Kidney (tissue), 14 donors: ENCODE results near the gene RABL6. TPM values are rescaled to one million over a fixed set of nuclear protein-coding genes. Genes with fewer than 3 reads are reported as not detected.

Source experiments
- DNase-seq, 5 donors: peaks; one replicate each; pipeline ENCODE4 v3.0.0-alpha.2; 2013 to 2020
- FAIRE-seq: peaks from 2 replicates; lab custom pipeline; 2012; peaks lifted over from hg19 to GRCh38; lab: Jason Lieb, UNC
- H3K27ac ChIP-seq, 2 donors: one replicate each; pipeline ENCODE4 v1.7.0; 2013; ENCODE audit warnings: low read depth in 2 of 2, low read length in 2 of 2, inconsistent platforms in 1 of 2
- H3K27me3 ChIP-seq: one replicate; pipeline ENCODE4 v1.7.1; 2013; ENCODE audit warnings: low read length, inconsistent platforms; ENCODE audit not compliant: control insufficient read depth, insufficient read depth
- H3K36me3 ChIP-seq, 3 donors: one replicate each; pipeline versions ENCODE4 v1.7.0 to v1.7.1; 2013; ENCODE audit warnings: low read length in 3 of 3, control low read depth in 1 of 3, inconsistent platforms in 1 of 3; ENCODE audit not compliant: insufficient read depth in 3 of 3, control insufficient read depth in 2 of 3
- H3K4me1 ChIP-seq, 3 donors: one replicate each; pipeline versions ENCODE4 v1.7.0 to v1.7.1; 2013; ENCODE audit warnings: low read length in 3 of 3, inconsistent platforms in 1 of 3, low read depth in 1 of 3; ENCODE audit not compliant: control insufficient read depth in 2 of 3, insufficient read depth in 2 of 3
- H3K4me3 ChIP-seq, 3 donors: one replicate each; pipeline versions ENCODE4 v1.7.0 to v1.8.1; 2013; ENCODE audit warnings: low read length in 3 of 3, control low read depth in 1 of 3, inconsistent platforms in 1 of 3
- H3K9ac ChIP-seq, 3 donors: one replicate each; pipeline versions ENCODE4 v1.7.0 to v1.7.1; 2013; ENCODE audit warnings: low read length in 3 of 3, control low read depth in 1 of 3, inconsistent platforms in 1 of 3
- H3K9me3 ChIP-seq, 3 donors: one replicate each; pipeline versions ENCODE4 v1.7.0 to v1.7.1; 2013; ENCODE audit warnings: low read length in 3 of 3, control low read depth in 1 of 3, inconsistent platforms in 1 of 3; ENCODE audit not compliant: control insufficient read depth in 2 of 3, insufficient read depth in 1 of 3
- CTCF ChIP-seq: IDR thresholded peaks from 3 replicates; pipeline ENCODE4 v1.5.1; 2012; ENCODE audit warnings: mild to moderate bottlenecking, moderate library complexity, borderline replicate concordance; ENCODE audit not compliant: insufficient read depth; ENCODE audit errors: extremely low read depth
- intact Hi-C: fragments of 100-400 bp; cut with DNase I; formaldehyde crosslinking; loops from one replicate; pipeline ENCODE4 v1.11.1; 2022
- polyA plus RNA-seq: library from polyadenylated mRNA; stranded (reverse); fragments of 350-450 nt; fragmentation: Illumina TruSeq; extraction: RNeasy Lipid Tissue Mini Kit (QIAGEN cat#74804); gene quantifications from one replicate; pipeline ENCODE4 v1.2.3, GENCODE V29; 2014; ENCODE audit warnings: low read depth, low replicate concordance; ENCODE audit not compliant: insufficient read depth
- total RNA-seq: library from RNA; stranded (reverse); fragmentation: NEBNext Ultra II Directional; extraction: Animal tissue kit (Norgen Biotek cat#: 25700); gene quantifications from one replicate; pipeline ENCODE4 v1.2.1, GENCODE V29; 2021
- donor health status: control.
- donor health status: control.
- donor health status: control.
- donor health status: control.
- donor health status: control.
- donor health status: DM: yes; HTN: yes; CAD: no.
- donor health status: Normal renal cell carcinoma (clear cell type).

The RABL6 gene
- total and polyA plus RNA-seq, 2 donors from 2014 or later: 60.4 to 70.3 TPM

GRCh38 chr9:136850866-136851775 lies 43.4 kb downstream of the RABL6 start:
- H3K4me3 ChIP-seq: no peak overlapping the region
- no peaks in the 10 kb centered on the region for H3K9me3 ChIP-seq
- peaks cover 0 to 31% (median 0%) of the 10 kb centered on the region in 3 donors for H3K4me1 ChIP-seq
- no peaks in the 10 kb centered on the region for H3K36me3 ChIP-seq
- H3K27me3 ChIP-seq: peaks cover 3% of the 10 kb centered on the region
- H3K27ac ChIP-seq: no peak overlapping the region
- peak in 2 of 5 donors; percentile 45 to 80 for DNase-seq
- TF ChIP-seq CTCF: no peak
- FAIRE-seq: no peak
- intact Hi-C loops: no loop called here
- H3K9ac ChIP-seq: no peak overlapping the region

DNA sequence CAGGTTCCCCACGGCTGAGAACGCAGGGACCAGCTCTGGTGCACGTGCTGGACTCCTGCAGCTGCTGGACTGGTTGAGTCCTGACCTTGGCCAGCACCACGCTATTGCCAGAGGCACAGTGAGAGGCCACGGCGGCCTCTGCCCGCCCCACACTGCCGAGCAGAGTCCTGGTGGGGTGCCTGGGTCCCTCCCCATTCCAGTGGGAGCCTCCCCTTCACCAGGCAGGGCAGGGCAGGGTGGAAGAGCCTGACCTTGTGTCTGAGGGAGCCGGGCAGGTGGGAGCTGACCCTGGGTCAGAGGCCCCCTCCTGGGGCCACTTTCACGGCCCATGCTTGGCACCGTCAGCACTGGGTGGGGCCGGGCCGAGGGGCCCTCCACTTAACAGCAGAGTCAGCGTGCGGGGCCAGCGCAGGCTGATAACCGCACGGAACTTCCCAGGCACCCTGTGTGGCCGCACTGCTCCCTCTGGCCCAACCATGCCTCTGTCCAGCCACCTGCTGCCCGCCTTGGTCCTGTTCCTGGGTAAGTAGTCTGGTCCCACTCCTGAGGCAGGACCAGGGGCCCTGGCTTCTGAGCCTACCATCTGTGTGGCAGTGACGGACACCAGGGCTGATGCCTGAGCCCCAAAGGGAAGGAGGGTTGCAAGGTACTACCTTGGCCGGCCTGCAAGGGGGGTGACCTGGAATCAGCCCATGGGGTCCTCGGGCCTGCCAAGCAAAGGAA lies 44.4 kb downstream of the RABL6 start, which contains the start of gene MAMDC4:
TSS of gene MAMDC4 (plus strand) at position 406 of the 723 bp plus-strand sequence. CDS start at position 477, 71 bp downstream.
- no peaks in the 10 kb centered on the region for H3K27me3 ChIP-seq
- no peaks in the 10 kb centered on the region for H3K9me3 ChIP-seq
- no peaks in the 10 kb centered on the region for H3K36me3 ChIP-seq
- H3K4me3 ChIP-seq: no peak within 1 kb of the TSS
- intact Hi-C loops: no loop called here
- DNase-seq (peak in 3 of 5 donors; percentile 8 to 75 (median 48)), FAIRE-seq (no peak)
- peaks cover 0 to 30% (median 3%) of the 10 kb centered on the region in 3 donors for H3K4me1 ChIP-seq
- H3K9ac ChIP-seq: no peak within 1 kb of the TSS
- no peak for TF ChIP-seq CTCF
- H3K27ac ChIP-seq: no peak within 1 kb of the TSS

DNA sequence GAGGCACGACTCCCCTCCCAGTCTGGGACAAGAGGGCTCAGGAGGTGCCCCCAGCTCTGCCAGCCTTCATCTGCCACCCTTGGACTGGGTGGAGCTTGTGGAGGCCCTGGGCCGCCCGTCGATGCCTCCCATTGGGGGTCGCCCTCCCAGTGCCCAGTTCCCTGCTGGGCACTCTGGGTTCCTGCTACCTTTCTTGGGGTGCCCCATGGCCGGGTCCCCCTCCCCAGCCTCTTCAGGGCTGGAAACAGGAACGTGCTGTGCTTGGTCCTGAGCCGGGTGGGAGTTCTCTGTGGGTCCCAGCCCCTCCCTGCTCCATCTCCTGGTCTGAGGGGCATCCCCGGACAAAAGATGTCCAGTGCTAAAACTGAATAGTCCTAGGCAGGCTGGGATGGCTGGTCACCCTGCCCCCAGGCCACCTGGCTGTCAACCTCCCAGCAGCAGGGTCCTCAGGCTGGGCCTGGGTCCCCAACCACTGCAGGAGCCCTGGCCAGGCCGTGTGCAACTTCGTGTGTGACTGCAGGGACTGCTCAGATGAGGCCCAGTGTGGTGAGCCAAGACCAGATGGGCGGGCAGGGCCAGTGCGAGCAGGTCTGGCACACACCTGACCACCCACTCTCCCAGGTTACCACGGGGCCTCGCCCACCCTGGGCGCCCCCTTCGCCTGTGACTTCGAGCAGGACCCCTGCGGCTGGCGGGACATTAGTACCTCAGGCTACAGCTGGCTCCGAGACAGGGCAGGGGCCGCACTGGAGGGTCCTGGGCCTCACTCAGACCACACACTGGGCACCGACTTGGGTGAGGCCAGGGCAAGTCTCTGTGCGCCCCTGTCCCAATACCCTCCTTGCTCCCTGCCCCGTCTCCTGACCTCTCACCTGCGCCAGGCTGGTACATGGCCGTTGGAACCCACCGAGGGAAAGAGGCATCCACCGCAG lies 45.2 kb downstream of the RABL6 start:
- FAIRE-seq: no peak

More for the DNA sequence above, 45.2 kb downstream of the RABL6 start:
- no peaks in the 10 kb centered on the region for H3K27me3 ChIP-seq
- no peak overlapping the region for H3K9ac ChIP-seq
- DNase-seq: peak in 3 of 5 donors; percentile 7 to 79 (median 56)
- peaks cover 0 to 27% (median 3%) of the 10 kb centered on the region in 3 donors for H3K4me1 ChIP-seq
- no peak overlapping the region for H3K27ac ChIP-seq
- H3K4me3 ChIP-seq: no peak overlapping the region
- intact Hi-C loops: no loop called here
- H3K9me3 ChIP-seq: no peaks in the 10 kb centered on the region
- H3K36me3 ChIP-seq: no peaks in the 10 kb centered on the region
- no peak for TF ChIP-seq CTCF
